Lung (tissue), 12 donors: ENCODE results near the gene PDIK1L. TPM values are rescaled to one million over a fixed set of nuclear protein-coding genes. Genes with fewer than 3 reads are reported as not detected.

Source experiments
- ATAC-seq: fragments of 200-7000 bp; cut with Tn5 transposase; one replicate; pipeline ENCODE4 v1.9.1; 2020; ENCODE audit warnings: moderate number of reproducible peaks; ENCODE audit not compliant: insufficient read depth, low FRiP score
- DNase-seq, 3 donors: peaks; one replicate each; pipeline ENCODE4 v3.0.0-alpha.2; 2013 to 2017
- H3K27ac ChIP-seq, 2 donors: one replicate each; pipeline ENCODE4 v1.5.1; 2013; ENCODE audit warnings: mild to moderate bottlenecking in 2 of 2, moderate library complexity in 2 of 2, control low read depth in 1 of 2, inconsistent platforms in 1 of 2, low read depth in 1 of 2, low read length in 1 of 2
- H3K27me3 ChIP-seq, 3 donors: one replicate each; pipeline ENCODE4 v1.5.1; 2013; ENCODE audit warnings: low read length in 2 of 3; ENCODE audit not compliant: control insufficient read depth in 3 of 3, insufficient read depth in 3 of 3
- H3K36me3 ChIP-seq, 4 donors: one replicate each; pipeline ENCODE4 v1.5.1; 2013; ENCODE audit warnings: low read length in 4 of 4, mild to moderate bottlenecking in 1 of 4, moderate library complexity in 1 of 4; ENCODE audit not compliant: control insufficient read depth in 4 of 4, insufficient read depth in 4 of 4
- H3K4me1 ChIP-seq, 5 donors: one replicate each; pipeline ENCODE4 v1.5.1; 2013; ENCODE audit warnings: low read length in 5 of 5, mild to moderate bottlenecking in 2 of 5, moderate library complexity in 1 of 5; ENCODE audit not compliant: control insufficient read depth in 5 of 5, insufficient read depth in 5 of 5
- H3K4me3 ChIP-seq: one replicate; pipeline ENCODE4 v1.5.1; 2013; ENCODE audit warnings: mild to moderate bottlenecking, control low read depth, moderate library complexity
- H3K9ac ChIP-seq, 2 donors: one replicate each; pipeline ENCODE4 v1.5.1; 2013; ENCODE audit warnings: low read length in 2 of 2, control low read depth in 1 of 2; ENCODE audit not compliant: insufficient read depth in 1 of 2
- H3K9me3 ChIP-seq, 4 donors: one replicate each; pipeline ENCODE4 v1.5.1; 2013; ENCODE audit warnings: low read length in 3 of 4, mild to moderate bottlenecking in 1 of 4, moderate library complexity in 1 of 4; ENCODE audit not compliant: control insufficient read depth in 4 of 4, insufficient read depth in 3 of 4
- CTCF ChIP-seq: IDR thresholded peaks from 2 replicates; pipeline ENCODE4 v1.5.1; 2012; ENCODE audit warnings: mild to moderate bottlenecking; ENCODE audit errors: control extremely low read depth, extremely low read depth
- WGBS, 2 donors: extraction: QIAGEN DNeasy Blood & Tissue Kit; methylation state at CpG; one replicate each; pipeline ENCODE4 v1.1.7; 2013; 5-methylcytosine and 5-hydroxymethylcytosine counted together
- polyA plus RNA-seq, 2 donors: library from polyadenylated mRNA; stranded (reverse); fragments of 200-250 nt; gene quantifications; one replicate each; pipeline ENCODE4 v1.2.1, GENCODE V29; 2013
- total RNA-seq, 2 donors: library from RNA; depleted of rRNA in 1 of 2; stranded (reverse); fragments of >200 nt in 1 of 2; gene quantifications; one replicate each; pipeline ENCODE4 v1.2.1, GENCODE V29; 2014 to 2021
- donor health status: control.
- donor health status: control.
- donor health status: Bipolar disorder and iron deficiency.
- donor health status: healthy.
- donor health status: DM: yes; HTN: yes; CAD: no.

The PDIK1L gene
- total and polyA plus RNA-seq, 4 donors = 2.9 to 15.4 (median 6.3) TPM

GRCh38 chr1:26070296-26070962 is 41.2 kb upstream of the PDIK1L start:
- peaks cover 0 to 7% (median 0%) of the 10 kb centered on the region in 5 donors for H3K4me1 ChIP-seq
- H3K9ac ChIP-seq = no peak overlapping the region
- no peaks in the 10 kb centered on the region for H3K36me3 ChIP-seq
- DNase-seq (no peak), ATAC-seq (no peak)
- no peak for TF ChIP-seq CTCF
- WGBS, 2 donors = 87 to 90% methylated on average over 4 of the region's 4 CpGs
- peaks cover 0 to 7% (median 3%) of the 10 kb centered on the region in 3 donors for H3K27me3 ChIP-seq
- no peak overlapping the region for H3K27ac ChIP-seq
- peaks cover 0 to 2% (median 0%) of the 10 kb centered on the region in 4 donors for H3K9me3 ChIP-seq
- no peak overlapping the region for H3K4me3 ChIP-seq

- Histone ChIP-seq H3K36me3 (no peaks in the 10 kb centered on the region), H3K4me1 (peaks cover 0 to 7% (median 0%) of the 10 kb centered on the region in 5 donors), H3K9ac (no peak overlapping the region), H3K4me3 (no peak overlapping the region), H3K27ac (no peak overlapping the region), H3K27me3 (peaks cover 0 to 7% (median 1%) of the 10 kb centered on the region in 3 donors), H3K9me3 (peaks cover 0 to 2% (median 0%) of the 10 kb centered on the region in 4 donors)
- WGBS, 2 donors = 94 to 96% methylated on average over 6 of the region's 6 CpGs
- ATAC-seq = no peak
- no peak for DNase-seq
- no peak for TF ChIP-seq CTCF
Measured at GRCh38 chr1:26070963-26071342, 40.7 kb upstream of the PDIK1L start.

- WGBS, 2 donors = 49 to 54% methylated on average over 6 of the region's 6 CpGs
- Histone ChIP-seq H3K4me1 (peaks cover 0 to 4% (median 0%) of the 10 kb centered on the region in 5 donors), H3K36me3 (no peaks in the 10 kb centered on the region), H3K9me3 (peaks cover 0 to 2% (median 0%) of the 10 kb centered on the region in 4 donors), H3K4me3 (no peak overlapping the region), H3K27me3 (peaks cover 0 to 11% (median 0%) of the 10 kb centered on the region in 3 donors), H3K27ac (peak overlapping the region in 1 of 2 donors; percentile 66), H3K9ac (no peak overlapping the region)
- DNase-seq (no peak), ATAC-seq (no peak)
- TF ChIP-seq CTCF = no peak
Measured at GRCh38 chr1:26072305-26072704, 39.3 kb upstream of the PDIK1L start.
